HG03196 (cell line): Measurements from ENCODE around the gene ARHGAP8.
"Not testable (repeated sequence)": the region's sequence is repeated elsewhere in the genome, so short reads cannot be mapped to it uniquely, and the experiment has no call there.

Experiments used
- ATAC-seq: cut with Tn5 transposase; IDR thresholded peaks from one replicate; pipeline ENCODE4 v1.9.1; 2021; ENCODE audit not compliant: unreplicated experiment

Gene ARHGAP8

GRCh38 chr22:44883011-44883421 is 130.6 kb downstream of the ARHGAP8 start:
- ATAC-seq = no peak

DNA sequence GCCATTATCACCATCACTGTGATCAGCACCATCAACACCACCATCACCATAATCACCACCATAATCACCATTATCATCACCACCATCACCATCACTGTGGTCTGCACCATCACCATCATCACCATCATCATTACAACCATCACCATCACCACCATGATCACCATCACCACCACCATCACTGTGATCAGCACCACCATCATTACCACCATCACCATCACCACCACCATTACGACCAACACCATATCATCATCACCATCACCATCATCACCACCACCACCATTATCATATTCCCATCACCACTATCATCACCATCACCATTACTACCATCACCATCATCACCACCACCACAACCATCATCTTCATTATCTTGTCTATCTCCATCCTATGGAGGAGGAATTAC is 132.2 kb downstream of the ARHGAP8 start:
- ATAC-seq = no peak

- no peak for ATAC-seq
These were observed 132.8 kb downstream of the ARHGAP8 start for GRCh38 chr22:44884968-44885805.

DNA sequence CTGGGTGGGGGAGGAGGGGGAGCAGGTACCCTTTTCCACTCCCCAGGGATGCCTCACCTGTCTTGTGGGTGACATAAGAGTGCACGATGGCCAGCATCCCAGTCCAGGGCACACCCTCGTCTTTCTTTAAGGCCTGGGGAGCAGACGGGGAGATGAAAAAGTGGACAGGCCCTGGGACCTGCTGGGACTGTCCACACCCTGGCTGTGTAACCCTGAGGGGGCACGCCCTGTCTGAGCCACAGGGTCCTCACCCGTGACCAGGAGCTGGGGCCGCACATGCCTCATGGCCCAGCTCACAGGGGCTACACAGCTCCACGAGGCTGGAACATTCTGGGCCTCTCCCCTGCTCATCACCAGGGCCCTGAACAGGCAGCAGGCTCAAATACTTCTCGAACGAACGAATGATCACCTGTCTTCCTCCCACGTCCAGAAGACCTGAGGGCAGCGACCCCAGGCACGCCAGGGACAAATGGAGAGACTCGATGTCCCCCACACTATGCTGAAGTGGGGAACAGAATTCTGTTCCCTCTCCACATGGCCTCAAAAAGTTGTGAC is 133.5 kb downstream of the ARHGAP8 start:
- ATAC-seq = no peak

DNA sequence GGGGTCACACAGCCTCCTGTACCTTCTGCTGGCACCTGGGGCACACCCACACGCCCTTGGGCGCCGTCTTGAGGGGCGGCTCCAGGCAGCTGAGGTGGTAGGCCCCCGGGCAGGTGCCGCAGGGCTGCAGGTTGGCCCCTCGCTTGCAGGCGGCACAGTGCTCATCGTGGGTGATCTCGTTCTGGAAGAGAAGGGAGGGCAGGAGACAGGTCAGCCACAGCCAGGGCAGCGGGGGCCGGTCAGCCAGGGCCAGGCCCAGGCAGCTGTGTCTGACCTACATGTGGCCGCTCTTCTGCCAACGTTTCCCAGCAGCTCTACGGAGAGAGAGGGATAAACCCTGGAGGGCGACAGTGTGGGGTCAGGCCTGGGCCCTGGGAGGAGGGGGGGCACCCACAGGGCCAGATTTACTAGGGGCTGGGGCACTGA is 135.6 kb downstream of the ARHGAP8 start:
- no peak for ATAC-seq

GRCh38 chr22:44888491-44889254 is 136.3 kb downstream of the ARHGAP8 start:
- no peak for ATAC-seq

DNA sequence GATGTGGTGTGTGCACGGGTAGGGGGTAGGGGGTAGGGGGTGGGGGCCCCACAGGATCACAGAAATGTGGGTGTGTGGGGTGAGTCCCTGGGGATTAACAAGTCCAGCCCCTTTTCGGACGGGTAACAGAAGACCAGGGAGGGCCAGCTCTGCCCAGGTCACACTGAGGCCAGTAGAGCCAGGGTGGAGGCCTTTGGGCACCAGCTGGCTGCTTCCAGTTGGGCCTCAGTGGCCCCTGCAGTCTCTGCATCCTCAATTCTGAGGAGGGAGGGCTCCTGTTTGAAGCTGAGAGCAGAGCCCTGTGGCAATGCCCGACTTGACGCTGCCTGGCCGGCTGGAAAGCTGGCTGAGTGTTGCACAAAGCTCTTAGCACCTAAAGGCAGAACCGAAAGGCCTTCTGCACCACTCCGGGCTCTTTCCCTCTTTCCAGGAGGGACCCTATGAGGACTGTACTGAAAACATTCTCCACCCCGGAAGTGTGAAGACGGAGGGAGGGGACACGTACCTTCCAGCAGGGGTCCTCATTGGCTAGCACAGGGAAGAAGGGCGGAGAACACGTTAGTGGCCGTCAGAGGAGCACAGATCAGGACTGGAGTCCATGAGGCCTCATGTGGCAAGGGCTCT is 137.0 kb downstream of the ARHGAP8 start:
- no peak for ATAC-seq

DNA sequence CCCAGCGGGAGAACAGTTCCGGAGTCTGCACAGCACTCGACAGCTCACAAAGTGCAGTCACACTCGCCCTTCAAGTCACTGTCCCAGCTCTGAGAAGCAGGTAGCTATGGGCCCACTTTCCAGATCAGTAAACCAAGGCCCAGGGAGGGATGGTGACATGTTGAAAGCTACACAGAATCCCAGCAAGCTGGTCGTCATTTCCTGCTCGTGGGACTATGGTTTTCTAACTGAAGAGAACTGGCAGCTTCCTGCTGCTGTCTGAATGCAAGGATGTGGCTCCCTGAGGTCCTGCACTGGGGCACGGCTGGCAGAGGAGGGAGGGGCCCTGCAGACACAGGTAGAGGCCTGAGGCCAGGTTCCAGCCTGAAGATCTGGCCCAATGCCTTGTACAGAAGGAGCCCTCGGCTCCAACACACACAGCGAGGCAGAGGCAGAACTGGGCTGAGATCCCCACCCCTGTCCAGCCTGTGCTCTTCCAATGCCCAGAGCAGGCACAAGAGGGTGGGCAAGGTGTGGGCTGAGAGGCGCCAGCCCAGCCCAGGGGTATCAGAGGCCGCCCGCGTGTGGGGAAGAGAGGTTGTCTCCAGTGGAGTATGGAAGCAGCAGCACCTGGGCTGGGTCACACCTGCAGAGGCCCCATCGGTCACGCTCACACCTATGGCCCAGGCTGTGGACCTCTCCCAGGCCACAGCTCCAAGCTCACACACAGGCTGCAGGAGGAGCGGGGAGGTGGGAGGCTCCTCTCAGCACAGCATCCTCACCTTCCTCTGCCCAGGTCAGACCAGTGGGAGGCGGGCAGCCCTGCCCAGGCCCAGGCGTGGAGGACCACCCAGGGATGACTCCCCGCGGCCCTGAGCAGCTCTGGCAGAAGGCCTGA is 138.3 kb downstream of the ARHGAP8 start:
- ATAC-seq = no peak

DNA sequence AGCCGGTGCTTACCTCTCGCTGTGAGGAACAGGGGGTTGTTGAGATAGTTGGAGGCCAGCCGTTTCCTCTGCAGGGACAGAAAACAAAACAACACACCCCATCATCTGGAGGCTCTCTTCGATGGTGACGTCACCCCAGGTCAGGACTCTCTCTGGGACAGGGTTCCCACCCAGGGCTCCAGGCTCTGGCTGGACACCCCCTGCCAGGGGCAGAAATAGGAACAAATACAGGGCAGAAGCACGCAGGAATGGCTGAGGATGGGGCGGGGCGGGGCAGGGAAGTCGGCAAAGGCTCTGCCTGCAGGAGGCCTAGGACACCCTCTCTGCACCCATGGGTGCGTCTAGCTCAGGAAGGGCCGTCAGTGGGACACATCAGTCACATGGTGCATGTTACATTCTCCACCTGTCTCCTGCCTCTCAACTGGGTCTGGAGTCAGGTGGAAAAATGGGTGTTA is 138.9 kb downstream of the ARHGAP8 start:
- ATAC-seq = no peak

DNA sequence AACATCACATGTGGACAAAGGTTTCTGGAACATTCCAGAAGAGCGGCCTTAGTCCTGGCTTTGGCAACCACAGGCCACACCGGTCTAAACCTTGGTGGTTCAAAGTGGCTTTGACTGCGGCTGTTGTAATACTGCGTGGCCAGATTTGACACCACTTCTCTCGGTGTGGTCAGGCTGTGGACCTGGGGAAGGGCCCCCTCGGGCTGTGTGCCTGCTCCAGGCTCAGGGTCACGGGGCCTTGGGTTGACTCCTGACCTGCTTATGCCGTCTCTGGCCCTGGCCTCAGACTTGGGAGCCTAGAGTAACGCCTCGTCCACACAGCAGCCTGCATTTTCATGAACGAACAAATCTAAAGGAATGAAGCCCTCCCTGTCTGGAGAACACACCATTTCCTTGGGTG is 139.4 kb downstream of the ARHGAP8 start:
- ATAC-seq = no peak

DNA sequence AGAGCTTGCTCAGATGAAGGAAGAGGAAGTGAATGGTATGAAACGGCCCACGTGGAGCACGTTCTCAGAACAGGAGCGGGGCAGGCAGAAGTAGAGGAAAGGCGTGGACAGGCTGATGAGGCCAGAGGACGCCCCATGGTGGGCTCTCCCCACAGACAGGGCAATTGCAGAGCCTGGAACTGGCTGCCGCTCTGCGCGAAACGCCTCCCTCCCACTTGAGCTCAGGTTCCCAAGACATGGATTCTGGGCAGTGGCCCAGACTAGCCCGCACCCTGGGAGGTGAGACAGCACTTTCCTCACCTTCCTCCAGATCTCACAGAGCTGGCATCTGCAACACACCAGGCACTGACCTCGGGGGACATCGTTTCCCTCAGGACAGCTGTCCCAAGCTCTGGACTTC is 139.9 kb downstream of the ARHGAP8 start:
- ATAC-seq = no peak

DNA sequence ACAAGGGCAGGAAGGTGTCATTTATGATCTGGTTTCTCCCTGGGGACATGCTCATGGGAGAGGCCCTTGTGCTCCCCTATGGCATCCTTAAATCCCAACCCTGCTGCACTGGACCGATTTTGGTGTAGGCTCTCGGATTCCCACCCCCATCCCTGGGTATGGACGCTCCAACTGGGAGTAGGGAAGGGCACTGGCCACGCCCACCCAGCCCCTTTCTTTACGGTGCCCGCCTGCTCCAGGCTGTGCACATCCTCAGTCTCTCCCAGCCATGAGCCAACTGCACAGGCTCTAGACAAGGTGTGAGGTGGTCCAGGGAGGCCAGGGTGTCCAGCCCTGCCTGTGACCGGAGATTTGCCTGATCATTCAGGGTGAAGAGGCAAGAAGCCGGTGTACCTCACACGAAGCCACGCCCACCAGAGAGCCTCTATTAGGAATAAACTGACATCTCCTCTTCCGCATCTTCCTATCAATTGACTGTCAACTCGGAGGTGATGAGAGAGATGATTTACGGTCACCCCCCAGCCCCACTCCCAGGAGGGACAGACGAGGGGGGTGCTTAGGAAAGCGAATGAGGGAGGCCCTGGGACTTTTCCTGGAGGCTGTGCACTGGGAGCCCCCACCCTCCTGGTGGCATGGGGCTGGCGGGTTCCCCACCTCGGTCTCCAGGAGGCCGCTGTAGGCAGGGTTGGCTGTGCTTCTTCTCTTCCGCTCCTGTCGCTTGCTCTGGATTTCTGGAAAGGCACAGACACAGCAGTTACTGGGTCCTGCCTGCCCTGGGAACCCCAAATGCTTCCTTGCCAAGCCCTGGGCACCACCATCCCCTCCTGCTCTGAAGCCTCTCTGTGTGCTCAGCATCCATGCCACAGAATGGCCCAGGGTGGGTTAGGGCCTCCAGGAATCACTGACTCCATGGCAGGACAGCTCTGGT is 140.7 kb downstream of the ARHGAP8 start:
- no peak for ATAC-seq

DNA sequence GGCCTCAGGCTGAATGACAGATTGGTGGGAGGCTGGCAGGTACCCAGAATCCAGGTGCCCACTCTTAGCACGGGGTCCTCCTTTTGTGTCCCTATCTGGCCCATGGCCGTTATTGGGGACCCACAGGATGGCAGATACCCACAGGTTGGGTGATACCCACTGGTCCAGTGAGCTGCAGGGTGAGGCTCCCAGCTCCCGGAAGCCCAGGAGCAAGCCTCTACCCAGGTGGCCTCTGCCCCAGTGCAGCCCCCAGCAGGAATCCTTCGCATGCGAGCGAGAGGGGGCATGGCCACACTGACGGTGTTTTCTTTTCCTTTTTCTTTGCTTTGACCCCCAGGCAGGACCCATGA is 141.3 kb downstream of the ARHGAP8 start:
- ATAC-seq = no peak

GRCh38 chr22:44894321-44894720 is 141.9 kb downstream of the ARHGAP8 start:
- no peak for ATAC-seq

- no peak for ATAC-seq
These were observed 142.4 kb downstream of the ARHGAP8 start for GRCh38 chr22:44894782-44895181.

GRCh38 chr22:44895296-44896055 is 143.1 kb downstream of the ARHGAP8 start:
- no peak for ATAC-seq

DNA sequence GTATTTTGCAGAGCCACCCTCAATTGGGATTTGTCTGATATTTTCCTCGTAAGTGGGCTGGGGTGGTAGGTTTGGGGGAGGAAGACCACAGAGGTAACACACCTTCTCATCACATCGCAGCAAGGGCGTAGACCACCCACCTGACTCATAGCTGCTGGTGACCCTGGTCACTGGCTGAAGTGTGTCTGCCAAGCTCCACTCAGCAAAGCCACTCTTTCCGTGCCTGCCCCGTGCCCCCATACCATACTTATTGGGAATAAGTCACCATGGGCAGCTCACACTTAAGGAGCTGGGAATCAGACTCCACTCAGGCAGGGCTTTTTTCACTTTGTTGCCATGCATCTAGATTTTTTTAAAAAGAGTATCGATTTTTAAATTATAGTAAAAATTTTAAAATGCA is 145.9 kb downstream of the ARHGAP8 start:
- no peak for ATAC-seq

GRCh38 chr22:44901301-44901700 is 148.9 kb downstream of the ARHGAP8 start:
- ATAC-seq = no peak

DNA sequence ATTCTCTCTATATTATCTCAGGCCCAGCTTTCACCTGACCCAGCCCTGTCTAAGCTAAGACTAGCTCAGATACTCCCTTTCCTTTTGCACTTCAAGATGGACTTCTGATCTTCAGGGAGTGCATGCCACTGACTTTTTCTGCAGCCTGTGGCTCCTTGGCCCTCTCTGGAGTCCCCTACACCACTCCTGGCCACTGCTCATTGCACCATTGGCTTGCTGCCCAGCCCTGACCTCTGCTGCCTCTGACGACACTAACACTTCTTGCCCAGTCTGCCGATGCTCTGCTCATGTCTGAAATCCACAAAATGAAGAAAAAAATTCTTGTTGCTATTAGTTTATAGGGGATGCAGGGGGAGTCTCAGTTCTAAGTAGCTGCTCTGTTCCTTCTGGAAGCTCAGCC is 150.8 kb downstream of the ARHGAP8 start:
- not testable (repeated sequence) for ATAC-seq
